OCI-M2 (cell line): ENCODE measurements around the gene GNG4.
"Not testable (repeated sequence)": the region's sequence is repeated elsewhere in the genome, so short reads cannot be mapped to it uniquely, and the experiment has no call there.

ENCODE experiments used
- DNase-seq: peaks from one replicate; lab custom pipeline; 2025; ENCODE audit not compliant: unreplicated experiment; lab: John Stamatoyannopoulos, UW

The GNG4 gene

DNA sequence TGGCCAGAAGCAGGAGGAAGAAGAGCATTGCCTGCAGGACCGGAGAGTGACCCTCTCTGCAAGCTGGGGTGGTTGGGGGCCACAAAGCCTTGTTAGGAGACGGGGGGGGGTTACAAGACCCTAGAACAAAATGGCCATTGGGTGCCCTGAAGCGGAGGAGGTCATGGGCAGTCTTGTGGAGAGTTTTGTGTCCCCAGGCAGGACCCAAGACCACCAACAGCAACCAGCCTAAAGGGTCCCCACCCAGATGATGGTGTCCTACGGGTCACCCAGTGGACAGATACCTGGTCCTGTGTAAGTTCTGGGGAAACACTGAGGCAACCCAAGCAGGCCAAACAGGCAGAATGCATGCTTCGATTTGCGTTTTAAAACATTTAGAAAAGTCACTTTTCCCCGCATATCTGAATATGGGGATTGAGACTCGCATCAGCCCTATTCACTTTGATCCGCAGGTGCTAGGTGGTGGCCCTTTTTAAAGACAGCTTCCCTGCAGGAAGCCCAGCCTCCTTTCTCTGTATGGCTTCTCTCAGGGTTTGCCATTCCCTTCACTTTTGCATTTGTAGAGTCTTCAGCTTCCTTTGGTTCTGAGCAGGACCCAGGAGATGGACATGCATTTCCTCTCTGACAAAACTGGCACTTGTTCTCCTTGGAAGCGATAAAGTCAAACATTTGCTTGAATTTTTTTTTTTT, 21.1 kb downstream of the GNG4 start:
- no peak for DNase-seq

DNA sequence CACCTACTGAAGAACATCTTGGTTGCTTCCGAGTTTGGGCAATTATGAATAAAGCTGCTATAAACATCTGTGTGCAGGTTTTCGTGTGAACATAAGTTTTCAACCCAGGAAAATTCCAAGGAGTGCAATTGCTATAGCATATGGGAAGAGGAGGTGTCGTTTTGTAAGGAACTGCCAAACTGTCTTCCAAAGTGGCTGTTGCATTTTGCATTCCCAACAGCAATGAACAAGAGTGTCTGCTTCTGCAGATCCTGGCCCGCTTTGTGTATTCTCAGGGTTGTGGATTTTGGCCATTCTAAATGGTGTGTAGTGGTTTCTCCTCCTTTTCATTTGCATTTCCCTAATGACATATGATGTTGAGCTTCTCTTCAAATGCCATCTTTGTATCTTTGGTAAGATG, 23.8 kb downstream of the GNG4 start:
- DNase-seq = no peak

DNA sequence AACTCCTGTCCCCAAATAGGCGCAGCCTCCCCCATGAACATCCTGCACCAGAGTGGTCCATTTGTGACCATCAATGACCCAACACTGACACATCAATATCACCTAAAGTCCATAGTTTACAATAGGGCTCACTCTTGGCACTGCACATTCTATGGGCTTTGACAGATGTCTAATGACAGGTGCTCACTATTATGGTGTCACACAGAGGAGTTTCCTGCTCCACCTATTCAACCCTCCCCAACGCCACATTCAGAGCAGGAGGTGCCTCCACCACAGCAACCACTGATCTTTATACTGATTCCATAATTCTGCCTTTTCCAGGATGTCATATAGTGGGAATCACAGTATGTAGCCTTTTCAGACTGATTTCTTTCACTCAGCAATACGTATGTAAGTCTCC, 24.2 kb downstream of the GNG4 start:
- no peak for DNase-seq

DNA sequence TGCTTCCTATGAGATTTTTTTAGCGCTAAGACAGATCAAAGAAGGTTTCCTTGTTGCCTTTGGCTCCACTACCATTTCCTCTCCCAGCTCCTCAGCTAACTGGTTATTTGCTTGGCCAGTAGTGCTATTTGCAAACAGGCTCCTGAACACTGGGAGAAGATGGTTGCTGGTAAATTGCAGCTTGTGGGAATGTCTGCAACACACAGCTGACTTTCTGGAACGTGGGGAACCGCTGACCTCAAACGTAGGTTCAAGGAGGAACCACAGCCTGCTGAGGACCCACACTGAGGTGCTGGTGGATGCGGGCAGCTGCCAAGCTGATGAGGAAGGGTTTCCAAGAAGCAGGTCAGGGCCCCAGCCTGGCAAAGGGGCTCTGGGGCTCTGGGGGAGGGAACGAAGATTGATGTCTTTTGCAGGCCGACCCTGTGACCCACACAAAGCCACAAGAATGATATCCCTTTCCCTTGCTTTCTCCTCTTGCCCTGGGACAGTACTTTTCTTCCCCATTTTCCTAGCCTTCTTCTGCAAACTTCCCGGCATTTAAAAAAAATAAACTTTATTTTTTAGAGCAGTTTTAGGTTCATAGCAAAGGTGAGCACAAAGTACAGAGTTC, 24.8 kb downstream of the GNG4 start:
- DNase-seq = no peak

DNA sequence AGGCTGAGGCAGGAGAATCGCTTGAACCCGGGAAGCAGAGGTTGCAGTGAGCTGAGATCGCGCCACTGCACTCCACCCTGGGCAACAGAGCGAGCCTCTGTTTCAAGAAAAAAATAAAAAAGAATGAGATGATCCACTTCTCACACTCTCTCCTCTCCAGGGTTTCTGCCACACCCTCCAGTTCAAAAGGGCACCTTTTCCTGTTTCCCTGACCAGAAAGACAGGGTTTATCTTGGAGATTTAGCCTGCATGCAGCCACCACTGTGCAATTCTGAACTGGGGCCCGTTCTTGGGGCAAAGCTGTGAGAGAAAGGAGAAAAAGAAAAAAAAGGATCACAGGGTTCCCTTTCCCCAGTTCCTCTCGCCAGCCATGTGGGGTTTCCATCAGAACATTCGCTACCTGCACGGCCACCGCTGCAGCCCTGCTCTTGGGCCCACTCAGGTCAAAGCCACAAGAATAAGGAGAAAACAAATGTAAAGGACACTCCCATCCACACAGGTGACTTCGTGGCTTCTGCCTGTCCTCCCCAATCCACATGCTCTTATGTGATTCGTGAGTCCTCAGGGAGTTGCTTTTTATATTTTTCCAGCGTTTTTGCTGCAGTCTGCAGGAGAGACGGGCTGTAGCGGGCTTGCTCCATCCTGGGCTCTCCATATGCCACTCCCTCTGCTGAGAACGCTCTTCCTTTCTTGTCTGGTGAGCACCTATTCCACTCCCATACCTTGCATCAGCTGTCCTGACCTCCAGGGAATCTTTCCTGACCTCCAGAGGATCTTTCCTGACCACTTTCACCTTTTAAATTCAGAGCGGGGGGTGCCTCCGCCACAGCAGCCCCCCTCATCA, 26.4 kb downstream of the GNG4 start:
- no peak for DNase-seq

DNA sequence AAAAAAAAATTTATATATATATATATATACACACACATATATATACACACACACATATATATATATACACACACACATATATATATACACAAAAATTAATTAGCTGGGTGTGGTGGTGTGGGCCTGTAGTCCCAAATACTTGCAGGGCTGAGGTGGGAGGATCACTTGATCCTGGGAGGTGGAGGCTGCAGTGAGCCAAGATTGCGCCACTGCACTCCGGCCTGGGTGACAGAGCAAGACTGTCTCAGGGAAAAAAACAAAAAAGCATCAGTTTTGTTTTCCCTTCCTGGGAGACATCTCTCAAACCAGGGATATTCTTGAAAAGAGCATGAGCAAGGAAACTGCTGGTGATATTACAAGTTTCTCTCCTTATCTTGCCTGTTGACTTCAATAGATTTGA, 30.4 kb downstream of the GNG4 start:
- DNase-seq = not testable (repeated sequence)

DNA sequence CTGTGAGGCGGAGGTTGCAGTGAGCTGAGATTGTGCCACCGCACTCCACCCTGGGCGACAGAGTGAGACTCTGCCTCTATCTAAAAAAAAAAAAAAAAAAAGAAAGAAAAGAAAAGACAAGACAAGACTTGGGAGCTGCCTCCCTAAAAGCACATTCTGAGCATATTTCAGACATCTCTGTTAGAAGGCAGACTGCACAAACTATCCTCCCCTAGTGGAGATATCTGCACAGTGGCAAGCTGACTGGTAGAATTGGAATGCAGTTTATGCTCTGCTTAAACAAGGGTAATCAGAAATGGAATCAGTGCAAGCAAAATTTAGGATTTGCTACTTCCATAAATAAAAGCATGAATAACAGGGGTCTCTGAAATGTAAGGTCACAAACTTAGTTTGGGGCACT, 31.8 kb downstream of the GNG4 start:
- DNase-seq = no peak

DNA sequence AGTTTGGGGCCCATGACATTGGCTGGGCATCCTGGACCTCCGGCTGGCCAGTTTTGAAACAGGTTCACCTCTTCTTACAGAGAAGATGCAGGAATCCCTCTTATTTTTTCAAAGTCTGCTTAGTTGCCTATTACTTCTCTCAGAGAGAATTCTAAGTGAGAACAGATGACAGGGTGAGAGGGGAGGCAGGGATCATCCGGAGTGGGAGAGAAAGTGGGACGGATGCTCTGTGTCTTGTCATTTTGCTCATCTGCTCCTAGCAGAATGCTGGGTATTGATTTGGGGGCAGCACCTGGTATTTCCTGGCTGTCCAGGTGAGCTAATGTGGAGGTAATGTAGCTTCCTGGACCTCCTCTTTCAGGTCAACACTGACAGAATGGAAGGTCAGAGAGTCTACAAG, 32.4 kb downstream of the GNG4 start:
- DNase-seq = no peak

DNA sequence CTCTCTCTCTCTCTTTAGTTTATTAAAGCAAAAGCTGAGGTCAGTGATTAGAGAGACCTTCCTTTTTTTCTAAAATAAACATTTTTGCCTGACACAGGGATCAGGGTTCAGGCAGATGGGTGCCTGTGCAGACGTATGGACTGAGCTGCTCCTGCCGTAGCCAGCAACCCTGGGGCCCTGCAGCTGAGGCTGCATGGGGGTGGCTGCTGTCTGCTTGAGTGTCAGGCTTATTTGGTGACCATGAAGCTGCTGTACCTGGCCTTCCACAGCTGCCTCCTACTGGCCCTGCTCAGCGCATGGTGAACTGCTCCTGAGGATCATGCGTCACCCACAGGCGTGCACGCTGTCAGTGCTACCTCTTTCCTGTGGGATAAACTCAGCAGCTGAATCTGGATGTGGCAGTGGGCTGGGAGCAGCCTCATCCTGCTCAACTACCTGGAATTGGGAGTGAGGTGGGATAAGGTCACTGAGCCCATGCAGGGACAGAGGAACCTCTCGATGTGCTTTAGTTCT, 35.1 kb downstream of the GNG4 start:
- no peak for DNase-seq

DNA sequence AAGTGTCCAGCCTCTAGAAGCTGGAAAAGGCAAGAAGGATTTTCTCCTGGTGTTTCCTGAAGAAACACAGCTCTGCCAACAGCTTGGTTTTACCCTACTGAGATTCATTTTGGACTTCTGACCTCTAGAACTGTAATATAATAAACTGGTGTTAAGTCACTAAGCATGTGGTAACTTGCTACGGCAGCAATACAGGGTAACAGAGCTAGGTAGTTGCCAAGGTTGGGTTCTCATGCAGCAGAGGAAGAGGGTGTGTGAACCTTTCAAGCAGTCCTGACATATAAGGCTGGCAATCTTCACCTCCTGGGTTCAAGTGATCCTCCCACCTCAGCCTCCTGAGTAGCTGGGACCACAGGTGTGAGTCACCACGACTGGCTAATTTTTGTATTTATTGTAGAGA, 36.0 kb downstream of the GNG4 start:
- no peak for DNase-seq

DNA sequence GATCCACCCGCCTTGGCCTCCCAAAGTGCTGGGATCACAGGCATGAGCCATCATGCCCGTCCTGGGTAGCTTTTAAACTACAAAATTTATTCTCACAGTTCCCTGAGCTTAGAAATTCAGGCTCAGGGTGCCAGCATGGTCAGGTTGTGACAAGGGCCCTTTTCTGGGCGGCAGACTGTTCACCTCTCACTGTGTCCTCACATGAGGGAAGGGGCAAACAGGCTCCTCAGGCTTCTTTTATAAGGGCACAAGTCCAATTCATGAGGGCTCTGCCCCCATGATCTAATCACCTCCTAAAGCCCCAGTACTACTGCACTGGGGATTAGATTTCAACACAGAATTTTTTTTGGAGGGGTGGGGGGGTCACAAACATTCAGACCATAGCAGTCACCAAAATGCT, 36.8 kb downstream of the GNG4 start:
- DNase-seq = no peak

DNA sequence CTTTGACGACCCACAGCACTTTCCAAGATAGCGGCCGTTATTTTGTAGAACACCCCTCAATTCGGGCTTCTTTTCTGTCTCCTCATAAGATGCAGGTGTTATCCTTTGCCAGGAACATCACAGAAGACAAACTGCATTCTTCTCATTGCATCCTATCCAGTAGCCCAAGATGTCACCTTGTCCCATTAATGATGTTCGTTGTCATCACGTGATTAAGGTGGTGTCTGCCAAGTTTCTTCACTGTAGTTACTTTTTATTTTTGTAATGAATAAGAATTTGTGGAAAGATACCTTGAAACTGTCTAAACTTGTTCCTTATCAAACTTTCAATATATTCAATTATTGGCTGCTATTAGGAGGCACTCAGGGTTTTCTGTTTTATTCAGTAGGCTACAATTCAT, 39.4 kb downstream of the GNG4 start:
- no peak for DNase-seq

DNA sequence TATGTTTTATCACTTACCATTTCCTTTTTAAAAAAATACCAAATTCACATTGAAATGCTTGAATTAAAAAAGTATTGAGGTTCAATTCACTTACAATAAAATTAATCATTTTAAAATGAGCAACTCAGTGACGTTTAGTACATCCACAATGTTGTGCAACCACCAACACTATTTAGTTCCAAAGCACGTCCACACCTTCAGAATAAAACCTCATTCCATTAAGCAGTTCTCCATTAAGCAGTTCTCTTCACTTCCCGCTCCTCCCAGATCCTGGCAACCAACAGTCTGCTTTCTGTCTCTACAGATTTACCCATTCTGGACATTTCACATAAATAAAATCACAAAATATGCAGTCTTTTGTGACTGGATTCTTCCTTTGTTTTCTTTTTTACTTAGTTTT, 41.3 kb downstream of the GNG4 start:
- no peak for DNase-seq

DNA sequence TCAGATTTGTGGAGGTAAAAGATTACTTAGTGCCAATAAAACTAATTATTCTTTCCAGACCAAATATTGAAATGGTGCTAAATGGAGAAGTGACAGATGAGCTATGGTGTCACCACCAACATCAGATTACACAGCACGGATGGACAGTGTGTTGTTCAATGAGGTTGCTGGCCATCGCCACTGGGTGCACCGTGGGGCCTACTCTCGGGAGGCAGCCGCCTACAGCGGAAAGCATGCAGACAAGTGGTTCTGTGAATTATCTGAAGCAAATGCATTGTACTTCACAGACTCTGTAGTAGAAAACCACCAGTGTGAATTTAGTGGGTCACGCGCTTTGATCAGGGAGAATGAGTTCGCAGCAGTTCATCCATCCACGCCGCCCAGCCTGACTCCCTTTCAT, 42.3 kb downstream of the GNG4 start:
- DNase-seq = no peak

DNA sequence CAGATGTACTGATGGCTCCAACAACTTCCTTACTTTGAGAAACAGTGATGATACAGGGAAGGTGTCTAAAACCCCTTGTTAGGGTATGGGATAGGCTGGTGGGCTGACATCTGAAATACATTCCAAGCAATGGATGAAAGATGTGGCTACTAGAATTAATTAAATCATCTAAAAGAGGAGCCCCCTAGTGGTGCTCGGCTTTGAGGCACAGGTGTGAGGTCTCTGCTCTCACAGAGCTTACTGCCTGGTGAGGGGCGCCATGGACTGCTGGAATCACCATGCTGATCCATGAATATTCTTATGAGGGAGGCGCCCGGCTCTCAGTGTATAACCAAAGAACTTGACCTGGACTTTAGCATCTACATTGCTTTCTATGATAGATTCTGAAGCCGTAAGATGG, 48.5 kb downstream of the GNG4 start:
- no peak for DNase-seq

DNA sequence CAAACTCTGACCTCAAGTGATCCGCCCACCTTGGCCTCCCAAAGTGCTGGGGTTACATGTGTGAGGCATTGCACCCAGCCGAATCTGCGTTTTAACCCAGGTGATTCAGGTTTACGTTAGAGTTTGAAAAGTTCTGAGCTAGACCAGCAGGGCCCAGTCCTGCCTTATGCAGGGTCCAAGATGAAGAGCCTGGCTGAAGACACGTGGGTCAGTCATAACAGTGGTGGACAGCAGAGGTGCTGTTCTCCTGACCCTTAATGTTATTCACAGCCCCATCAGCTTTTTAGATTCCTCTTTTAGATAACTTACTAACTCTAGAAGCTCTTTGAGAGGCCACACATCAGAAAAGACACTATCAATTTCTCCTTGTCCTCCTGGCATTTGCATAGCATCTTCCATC, 50.0 kb downstream of the GNG4 start:
- no peak for DNase-seq

DNA sequence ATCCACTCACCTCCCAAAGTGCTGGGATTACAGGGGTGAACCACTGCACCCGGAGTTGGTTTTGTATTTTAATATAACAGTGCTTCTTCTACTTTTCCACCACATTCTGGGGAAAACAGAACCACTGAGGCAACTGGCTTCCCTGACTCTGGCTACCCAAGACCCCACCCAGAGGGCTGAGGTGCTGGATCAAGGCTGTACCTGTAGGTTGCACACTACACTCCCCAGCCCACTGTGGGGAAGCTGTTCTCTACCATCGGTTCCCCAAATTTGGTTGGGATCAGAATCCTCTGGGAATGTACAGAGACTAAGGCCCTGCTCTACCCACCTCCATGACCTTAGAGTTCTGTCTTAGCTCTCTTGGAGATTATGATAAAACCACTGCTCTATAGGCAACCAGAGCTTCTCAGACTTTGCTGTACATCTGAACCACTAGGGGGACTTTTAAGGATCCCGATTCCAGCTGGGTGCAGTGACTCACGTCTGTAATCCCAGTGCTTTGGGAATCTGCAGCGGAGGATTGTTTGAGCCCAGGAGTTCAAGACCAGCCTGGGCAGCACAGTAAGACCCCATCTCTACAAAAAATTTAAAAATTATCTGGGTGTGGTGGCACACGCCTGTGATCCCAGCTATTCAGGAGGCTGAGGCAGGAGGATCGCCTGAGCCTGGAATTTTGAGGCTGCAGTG, 51.6 kb downstream of the GNG4 start:
- no peak for DNase-seq

DNA sequence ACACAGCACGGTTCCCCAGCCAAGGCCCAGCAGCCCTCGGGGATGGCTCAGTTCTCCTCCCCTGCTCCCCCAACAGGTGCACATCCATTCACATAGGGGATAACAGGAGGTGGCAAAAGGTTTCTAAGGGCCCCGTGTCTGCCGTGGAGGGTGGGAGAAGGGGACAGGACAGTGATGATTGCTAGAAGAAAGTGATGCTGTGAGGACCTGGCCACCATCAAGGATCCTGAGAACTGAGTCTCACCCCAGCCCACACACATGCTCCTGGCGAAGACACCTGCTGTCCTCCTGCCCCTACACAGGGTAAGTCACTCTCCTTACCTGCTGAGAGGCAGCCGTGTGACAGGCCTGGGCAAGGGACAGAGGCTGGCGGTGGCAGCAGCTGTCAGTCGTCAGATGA, 54.5 kb downstream of the GNG4 start:
- DNase-seq = no peak

DNA sequence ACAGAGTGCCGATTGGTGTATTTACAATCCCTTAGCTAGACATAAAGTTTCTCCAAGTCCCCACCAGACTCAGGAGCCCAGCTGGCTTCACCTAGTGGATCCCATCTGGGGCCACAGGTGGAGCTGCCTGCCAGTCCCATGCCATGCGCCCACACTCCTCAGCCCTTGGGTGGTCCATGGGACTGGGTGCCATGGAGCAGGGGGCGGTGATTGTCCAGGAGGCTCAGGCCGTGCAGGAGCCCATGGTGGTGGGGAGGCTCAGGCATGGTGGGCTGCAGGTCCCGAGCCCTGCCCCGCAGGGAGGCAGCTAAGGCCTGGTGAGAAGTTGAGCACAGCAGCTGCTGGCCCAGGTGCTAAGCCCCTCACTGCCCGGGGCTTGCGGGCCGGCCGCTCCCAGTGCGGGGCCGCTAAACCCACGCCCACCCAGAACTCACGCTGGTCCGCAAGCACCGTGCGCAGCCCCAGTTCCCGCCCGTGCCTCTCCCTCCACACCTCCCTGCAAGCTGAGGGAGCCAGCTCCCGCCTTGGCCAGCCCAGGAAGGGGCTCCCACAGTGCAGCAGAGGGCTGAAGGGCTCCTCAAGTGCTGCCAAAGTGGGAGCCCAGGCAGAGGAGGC, 55.2 kb downstream of the GNG4 start:
- DNase-seq = not testable (repeated sequence)

DNA sequence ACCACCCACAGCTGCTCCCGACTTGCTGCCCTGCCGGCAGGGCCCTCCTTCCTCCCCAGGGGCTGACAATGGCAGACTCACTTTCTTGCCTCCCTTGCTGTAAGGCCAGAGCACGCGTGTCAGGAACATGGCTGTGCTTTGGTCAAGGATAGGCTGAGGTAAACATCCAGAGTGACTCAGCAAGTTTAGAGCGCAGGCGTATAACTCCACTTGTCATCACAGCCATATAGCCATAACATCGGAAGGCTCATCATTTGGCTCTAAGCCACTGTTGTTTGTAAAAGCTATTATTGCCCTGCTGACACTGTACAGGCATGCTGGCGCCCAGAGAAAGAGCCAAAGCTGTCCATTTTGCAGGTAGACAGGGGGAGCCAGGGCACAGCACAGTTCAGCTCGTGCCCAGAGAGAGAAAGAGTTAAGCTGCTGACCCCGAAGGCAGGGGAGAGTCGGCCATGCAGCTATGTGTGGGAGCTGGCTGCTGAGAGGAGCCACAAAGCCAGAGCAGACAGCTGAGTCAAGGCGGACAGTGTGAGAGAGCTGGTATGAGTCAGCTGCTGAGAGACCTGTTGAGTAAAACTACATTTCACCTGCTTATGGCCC, 60.6 kb downstream of the GNG4 start:
- no peak for DNase-seq

DNA sequence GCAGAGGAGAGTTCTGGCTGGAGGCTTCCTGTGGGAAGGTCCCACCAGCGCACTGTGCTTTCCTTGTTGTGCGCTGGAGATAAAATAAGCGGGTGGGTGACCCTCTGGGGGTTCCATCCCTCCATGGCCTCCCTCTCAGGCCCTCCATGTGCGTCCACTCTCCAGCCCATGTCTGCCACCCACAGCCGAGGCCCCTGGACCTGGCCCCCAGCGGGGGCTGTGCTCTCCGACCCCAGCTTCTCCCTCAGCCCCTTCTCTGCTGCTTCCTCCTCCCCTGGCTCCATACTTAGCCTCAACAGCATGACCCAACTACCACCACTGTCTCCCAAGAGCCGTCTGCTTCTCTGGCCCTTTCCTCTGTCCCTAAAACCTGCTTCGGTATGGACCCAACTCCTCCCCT, 61.4 kb downstream of the GNG4 start:
- no peak for DNase-seq
